ENCODE results near the gene F12. TPM values are rescaled to one million over a fixed set of nuclear protein-coding genes. Genes with fewer than 3 reads are reported as not detected.
A peak's percentile ranks its signal among the peaks of the same experiment; 100 is the strongest.

Gene F12
- total RNA-seq, 1 experiment from 2014 or later: 30.0 TPM

GRCh38 chr5:177389241-177390169, 19.9 kb downstream of the F12 start:
- POLR2A ChIA-PET: interaction anchor here (1.0 to 2.6 kb wide), 9 partner anchors 10 to 108 kb away, joined by 4 to 14 read pairs (median 6); partner anchors contain the start of genes GRK6 and PDLIM7

More at GRCh38 chr5:177389241-177390169, 19.9 kb downstream of the F12 start:
- BruUV-seq (replicated peaks): no TSS peak
- Histone ChIP-seq H4K20me1 (ENCODE audit: insufficient read depth) (no peaks in the 10 kb centered on the region), H3K4me1 (ENCODE audit: control insufficient read depth in 1 of 2, insufficient read depth in 2 of 2, low read length in 2 of 2) (peaks cover 24 to 43% of the 10 kb centered on the region in 2 experiments), H3K4me2 (ENCODE audit: low read length) (peak overlapping the region; percentile 64), H3K79me2 (ENCODE audit: insufficient read depth, low read length) (no peaks in the 10 kb centered on the region), H3K4me3 (replicated peaks in 1 of 2; ENCODE audit: low read depth in 1 of 2, low read length in 2 of 2) (peak overlapping the region in 1 of 2 experiments; percentile 5; a peak in 1 of 4 replicates), H3K27ac (ENCODE audit: low read depth, low read length) (peak overlapping the region; percentile 63), H3K9me2 (ENCODE audit: insufficient read depth) (no peaks in the 10 kb centered on the region), H3K9ac (ENCODE audit: low read length) (peak overlapping the region; percentile 43), H3K27me3 (ENCODE audit: insufficient read depth, low read length) (no peaks in the 10 kb centered on the region), H3K36me3 (ENCODE audit: control insufficient read depth in 1 of 2, insufficient read depth in 2 of 2, low read length in 2 of 2) (no peaks in the 10 kb centered on the region), H2AFZ (ENCODE audit: low read depth, low read length, poor library complexity, severe bottlenecking) (peak overlapping the region; percentile 63), H3K9me3 (ENCODE audit: control insufficient read depth in 1 of 2, insufficient read depth in 1 of 2, low read depth in 1 of 2, low read length in 2 of 2) (no peaks in the 10 kb centered on the region)
- RAD21 ChIA-PET (ENCODE audit: low non-redundant PET in 1 of 2, low total read pairs in 2 of 2, uncharacterized antibody in 2 of 2, unreplicated experiment in 2 of 2): interaction anchor here (0.6 to 1.9 kb wide), 7 partner anchors 13 to 79 kb away, joined by 3 to 8 read pairs (median 3); partner anchors contain the start of gene GRK6 (in 1 of the 2)
- intact Hi-C loops (cut with micrococcal nuclease): loop anchor here (1.0 to 5.0 kb wide), 4 partner anchors 65 to 112 kb away; partner anchors contain the start of gene PDLIM7
- no peak for TF ChIP-seq SRF (IDR thresholded peaks at IDR 0.05; ENCODE audit: low read depth)
- no peak for TF ChIP-seq ZNF274 (IDR thresholded peaks at IDR 0.05; ENCODE audit: low read depth, low read length)
- no peak for TF ChIP-seq RAD21 (IDR thresholded peaks at IDR 0.05; ENCODE audit: low read depth)
- TF ChIP-seq, protein P1, sequence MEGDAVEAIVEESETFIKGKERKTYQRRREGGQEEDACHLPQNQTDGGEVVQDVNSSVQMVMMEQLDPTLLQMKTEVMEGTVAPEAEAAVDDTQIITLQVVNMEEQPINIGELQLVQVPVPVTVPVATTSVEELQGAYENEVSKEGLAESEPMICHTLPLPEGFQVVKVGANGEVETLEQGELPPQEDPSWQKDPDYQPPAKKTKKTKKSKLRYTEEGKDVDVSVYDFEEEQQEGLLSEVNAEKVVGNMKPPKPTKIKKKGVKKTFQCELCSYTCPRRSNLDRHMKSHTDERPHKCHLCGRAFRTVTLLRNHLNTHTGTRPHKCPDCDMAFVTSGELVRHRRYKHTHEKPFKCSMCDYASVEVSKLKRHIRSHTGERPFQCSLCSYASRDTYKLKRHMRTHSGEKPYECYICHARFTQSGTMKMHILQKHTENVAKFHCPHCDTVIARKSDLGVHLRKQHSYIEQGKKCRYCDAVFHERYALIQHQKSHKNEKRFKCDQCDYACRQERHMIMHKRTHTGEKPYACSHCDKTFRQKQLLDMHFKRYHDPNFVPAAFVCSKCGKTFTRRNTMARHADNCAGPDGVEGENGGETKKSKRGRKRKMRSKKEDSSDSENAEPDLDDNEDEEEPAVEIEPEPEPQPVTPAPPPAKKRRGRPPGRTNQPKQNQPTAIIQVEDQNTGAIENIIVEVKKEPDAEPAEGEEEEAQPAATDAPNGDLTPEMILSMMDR (IDR thresholded peaks at IDR 0.05 in 2 of 3, conservative IDR thresholded peaks at IDR 0.05 in 1 of 3; ENCODE audit: borderline replicate concordance in 1 of 3, insufficient read depth in 1 of 3, low read depth in 2 of 3, low read length in 2 of 3): no peak
- TF ChIP-seq SP1 (IDR thresholded peaks at IDR 0.05; ENCODE audit: low read depth): no peak
- no peak for TF ChIP-seq POLR2A (IDR thresholded peaks at IDR 0.05; ENCODE audit: borderline replicate concordance, extremely low read depth, insufficient read depth, insufficient read length)
- TF ChIP-seq, protein P2, sequence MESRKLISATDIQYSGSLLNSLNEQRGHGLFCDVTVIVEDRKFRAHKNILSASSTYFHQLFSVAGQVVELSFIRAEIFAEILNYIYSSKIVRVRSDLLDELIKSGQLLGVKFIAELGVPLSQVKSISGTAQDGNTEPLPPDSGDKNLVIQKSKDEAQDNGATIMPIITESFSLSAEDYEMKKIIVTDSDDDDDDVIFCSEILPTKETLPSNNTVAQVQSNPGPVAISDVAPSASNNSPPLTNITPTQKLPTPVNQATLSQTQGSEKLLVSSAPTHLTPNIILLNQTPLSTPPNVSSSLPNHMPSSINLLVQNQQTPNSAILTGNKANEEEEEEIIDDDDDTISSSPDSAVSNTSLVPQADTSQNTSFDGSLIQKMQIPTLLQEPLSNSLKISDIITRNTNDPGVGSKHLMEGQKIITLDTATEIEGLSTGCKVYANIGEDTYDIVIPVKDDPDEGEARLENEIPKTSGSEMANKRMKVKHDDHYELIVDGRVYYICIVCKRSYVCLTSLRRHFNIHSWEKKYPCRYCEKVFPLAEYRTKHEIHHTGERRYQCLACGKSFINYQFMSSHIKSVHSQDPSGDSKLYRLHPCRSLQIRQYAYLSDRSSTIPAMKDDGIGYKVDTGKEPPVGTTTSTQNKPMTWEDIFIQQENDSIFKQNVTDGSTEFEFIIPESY (IDR thresholded peaks at IDR 0.05; ENCODE audit: extremely low read depth, insufficient replicate concordance, low read length): no peak
- no peak for TF ChIP-seq YY1 (IDR thresholded peaks at IDR 0.05; ENCODE audit: extremely low read depth, insufficient replicate concordance, low read depth, low read length)
- no peak for TF ChIP-seq CEBPB (IDR thresholded peaks at IDR 0.05; ENCODE audit: low read depth)
- ATAC-seq (peak; percentile 69), DNase-seq (ENCODE audit: low read depth, low spot score) (peak; percentile 70)
- CTCF ChIA-PET: interaction anchor here (0.9 to 3.1 kb wide), 15 partner anchors 11 to 275 kb away, joined by 3 to 65 read pairs (median 16); partner anchors contain the start of genes GRK6 and PDLIM7
